PC-9 (cell line): ENCODE results near the gene TPST2.

Experiments
- CTCF ChIP-seq: fragments of 200-600 bp; sonication (generic); conservative IDR thresholded peaks from 2 replicates; pipeline ENCODE4 v1.6.1; 2017; ENCODE audit warnings: mixed run types, antibody characterized with exemption, mild to moderate bottlenecking, moderate library complexity
- EZH2 ChIP-seq: fragments of 200-600 bp; sonication (generic); IDR thresholded peaks from 2 replicates; pipeline ENCODE4 v1.8.0; 2017; ENCODE audit warnings: antibody characterized with exemption, low read depth

- TF ChIP-seq CTCF (no peak), EZH2 (no peak)
Observed at GRCh38 chr22:26574001-26574723, 15.8 kb downstream of the TPST2 start.
